Loucy (cell line): Measurements from ENCODE around the gene TRAPPC12.

Experiments
- CTCF ChIP-seq: fragments of 200-600 bp; sonication (generic); conservative IDR thresholded peaks from 2 replicates; pipeline ENCODE4 v1.5.1; 2014; ENCODE audit warnings: mild to moderate bottlenecking, antibody characterized with exemption, low read length
- EZH2phosphoT487 ChIP-seq: fragments of 200-600 bp; IDR thresholded peaks from 2 replicates; pipeline ENCODE4 v1.6.1; 2018; ENCODE audit warnings: antibody characterized with exemption, mild to moderate bottlenecking, moderate library complexity, borderline replicate concordance

DNA sequence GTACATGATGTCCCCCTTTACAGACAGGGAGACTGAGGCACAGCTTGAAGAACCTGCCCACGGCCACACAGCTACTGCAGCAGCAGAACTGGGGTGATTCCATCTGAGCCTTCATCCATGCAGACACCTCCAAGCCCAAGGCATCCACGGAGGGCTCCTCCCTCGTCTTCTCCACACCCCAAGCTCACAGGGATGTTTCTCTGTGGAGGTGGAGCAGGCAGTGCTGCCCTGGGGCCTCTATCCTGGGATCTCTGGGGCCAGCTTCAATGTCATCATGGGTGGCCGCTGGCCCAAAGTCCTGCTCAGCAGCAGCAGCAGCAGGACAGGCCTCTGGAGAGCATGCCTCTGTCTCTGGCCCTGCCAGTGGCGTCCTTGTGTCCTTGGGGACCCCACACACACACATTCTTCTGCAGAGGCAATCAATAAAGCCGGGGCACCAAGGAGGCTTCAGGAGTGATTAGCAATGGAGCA, 108.6 kb downstream of the TRAPPC12 start:
- TF ChIP-seq CTCF (no peak), EZH2phosphoT487 (no peak)
